Measurements from ENCODE around the gene BBS1.

The BBS1 gene

GRCh38 chr11:66488957-66489356 lies 21.5 kb upstream of the BBS1 start:
- intact Hi-C loops (cut with micrococcal nuclease), result no loop called here
- Mint-ChIP-seq H3K4me1 (ENCODE audit: low read depth) (peaks cover 5% of the 10 kb centered on the region), H3K27ac (no peak overlapping the region), H3K9me3 (no peaks in the 10 kb centered on the region), H3K27me3 (no peaks in the 10 kb centered on the region), H3K36me3 (ENCODE audit: low read depth) (peaks cover 94% of the 10 kb centered on the region), H3K4me3 (no peak overlapping the region)

- intact Hi-C loops (cut with micrococcal nuclease), result no loop called here
- H3K4me3 Mint-ChIP-seq, result no peak overlapping the region
- no peaks in the 10 kb centered on the region for H3K9me3 Mint-ChIP-seq
- H3K36me3 Mint-ChIP-seq (ENCODE audit: low read depth), result peaks cover 100% of the 10 kb centered on the region
- no peak overlapping the region for H3K27ac Mint-ChIP-seq
- peaks cover 4% of the 10 kb centered on the region for H3K4me1 Mint-ChIP-seq (ENCODE audit: low read depth)
- no peaks in the 10 kb centered on the region for H3K27me3 Mint-ChIP-seq
Measured at GRCh38 chr11:66489636-66490035, 20.8 kb upstream of the BBS1 start.

- peaks cover 100% of the 10 kb centered on the region for H3K36me3 Mint-ChIP-seq (ENCODE audit: low read depth)
- H3K27ac Mint-ChIP-seq, result no peak overlapping the region
- H3K9me3 Mint-ChIP-seq, result no peaks in the 10 kb centered on the region
- no peaks in the 10 kb centered on the region for H3K4me1 Mint-ChIP-seq (ENCODE audit: low read depth)
- no peak overlapping the region for H3K4me3 Mint-ChIP-seq
- intact Hi-C loops (cut with micrococcal nuclease), result no loop called here
- H3K27me3 Mint-ChIP-seq, result no peaks in the 10 kb centered on the region
Measured at GRCh38 chr11:66491315-66491935, 19.0 kb upstream of the BBS1 start.

- intact Hi-C loops (cut with micrococcal nuclease), result no loop called here
- H3K4me3 Mint-ChIP-seq, result no peak overlapping the region
Measured at GRCh38 chr11:66492161-66492865, 18.1 kb upstream of the BBS1 start.

GRCh38 chr11:66493130-66493529 lies 17.3 kb upstream of the BBS1 start:
- no peaks in the 10 kb centered on the region for H3K4me1 Mint-ChIP-seq (ENCODE audit: low read depth)
- no peaks in the 10 kb centered on the region for H3K9me3 Mint-ChIP-seq
- H3K27me3 Mint-ChIP-seq, result no peaks in the 10 kb centered on the region
- H3K36me3 Mint-ChIP-seq (ENCODE audit: low read depth), result peaks cover 100% of the 10 kb centered on the region
- no peak overlapping the region for H3K4me3 Mint-ChIP-seq
- no peak overlapping the region for H3K27ac Mint-ChIP-seq
- intact Hi-C loops (cut with micrococcal nuclease), result no loop called here

More at GRCh38 chr11:66492161-66492865, 18.1 kb upstream of the BBS1 start:
- Mint-ChIP-seq H3K36me3 (ENCODE audit: low read depth) (peaks cover 100% of the 10 kb centered on the region), H3K27ac (no peak overlapping the region), H3K27me3 (no peaks in the 10 kb centered on the region), H3K4me1 (ENCODE audit: low read depth) (no peaks in the 10 kb centered on the region), H3K9me3 (no peaks in the 10 kb centered on the region)

GRCh38 chr11:66494458-66494857 lies 16.0 kb upstream of the BBS1 start:
- peaks cover 100% of the 10 kb centered on the region for H3K36me3 Mint-ChIP-seq (ENCODE audit: low read depth)
- no peaks in the 10 kb centered on the region for H3K9me3 Mint-ChIP-seq
- no peak overlapping the region for H3K4me3 Mint-ChIP-seq
- H3K4me1 Mint-ChIP-seq (ENCODE audit: low read depth), result no peaks in the 10 kb centered on the region
- no peaks in the 10 kb centered on the region for H3K27me3 Mint-ChIP-seq
- no peak overlapping the region for H3K27ac Mint-ChIP-seq
- intact Hi-C loops (cut with micrococcal nuclease), result no loop called here

DNA sequence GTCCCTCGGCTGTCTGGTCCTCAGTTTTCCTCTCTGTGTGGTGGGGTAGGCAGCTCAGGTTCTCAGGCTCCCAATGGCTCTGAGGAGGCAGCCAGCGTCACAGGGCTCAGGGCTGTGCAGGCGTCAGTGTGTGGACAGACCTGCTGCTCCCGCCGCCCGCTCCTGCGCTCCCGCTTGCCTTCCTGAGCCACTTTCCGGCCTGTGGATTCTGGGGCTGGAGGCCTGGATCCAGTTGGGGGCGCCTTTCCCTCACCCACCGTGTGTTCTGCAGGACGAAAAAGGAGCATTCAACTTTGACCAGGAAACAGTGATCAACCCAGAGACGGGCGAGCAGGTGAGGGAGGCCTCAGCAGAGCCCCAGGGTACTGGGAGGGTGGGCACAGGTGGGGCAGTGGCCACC lies 15.5 kb upstream of the BBS1 start:
- H3K27ac Mint-ChIP-seq, result no peak overlapping the region
- H3K27me3 Mint-ChIP-seq, result no peaks in the 10 kb centered on the region
- intact Hi-C loops (cut with micrococcal nuclease), result no loop called here
- no peak overlapping the region for H3K4me3 Mint-ChIP-seq
- H3K36me3 Mint-ChIP-seq (ENCODE audit: low read depth), result peaks cover 100% of the 10 kb centered on the region
- no peaks in the 10 kb centered on the region for H3K4me1 Mint-ChIP-seq (ENCODE audit: low read depth)
- H3K9me3 Mint-ChIP-seq, result no peaks in the 10 kb centered on the region

GRCh38 chr11:66495401-66495854 lies 15.0 kb upstream of the BBS1 start:
- intact Hi-C loops (cut with micrococcal nuclease), result no loop called here
- no peak overlapping the region for H3K27ac Mint-ChIP-seq
- H3K4me3 Mint-ChIP-seq, result no peak overlapping the region
- no peaks in the 10 kb centered on the region for H3K9me3 Mint-ChIP-seq
- no peaks in the 10 kb centered on the region for H3K4me1 Mint-ChIP-seq (ENCODE audit: low read depth)
- H3K27me3 Mint-ChIP-seq, result no peaks in the 10 kb centered on the region
- H3K36me3 Mint-ChIP-seq (ENCODE audit: low read depth), result peaks cover 100% of the 10 kb centered on the region

GRCh38 chr11:66497206-66497605 lies 13.2 kb upstream of the BBS1 start:
- Mint-ChIP-seq H3K27me3 (no peaks in the 10 kb centered on the region), H3K9me3 (no peaks in the 10 kb centered on the region), H3K4me3 (no peak overlapping the region), H3K27ac (no peak overlapping the region), H3K36me3 (ENCODE audit: low read depth) (peaks cover 99% of the 10 kb centered on the region), H3K4me1 (ENCODE audit: low read depth) (no peaks in the 10 kb centered on the region)
- intact Hi-C loops (cut with micrococcal nuclease), result no loop called here

DNA sequence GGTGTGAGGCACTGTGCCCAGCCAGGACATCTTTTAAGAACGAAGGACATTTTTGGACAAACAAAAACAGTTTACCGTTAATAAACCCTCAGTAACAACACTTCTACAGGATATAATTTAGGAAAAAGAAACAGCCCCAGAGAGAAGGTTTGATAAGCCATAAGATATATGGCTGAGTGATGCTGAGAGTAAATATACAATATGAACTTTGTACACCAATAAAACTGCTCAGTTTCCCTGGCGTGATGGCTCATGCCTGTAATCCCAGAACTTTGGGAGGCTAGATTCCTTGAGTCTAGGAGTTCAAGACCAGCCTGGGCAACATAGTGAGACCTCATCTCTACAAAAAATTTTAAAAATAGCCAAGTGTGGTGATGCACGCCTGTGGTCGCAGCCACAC lies 11.9 kb upstream of the BBS1 start:
- H3K9me3 Mint-ChIP-seq, result no peaks in the 10 kb centered on the region
- intact Hi-C loops (cut with micrococcal nuclease), result no loop called here
- peaks cover 94% of the 10 kb centered on the region for H3K36me3 Mint-ChIP-seq (ENCODE audit: low read depth)
- no peak overlapping the region for H3K4me3 Mint-ChIP-seq
- no peaks in the 10 kb centered on the region for H3K27me3 Mint-ChIP-seq
- no peaks in the 10 kb centered on the region for H3K4me1 Mint-ChIP-seq (ENCODE audit: low read depth)
- no peak overlapping the region for H3K27ac Mint-ChIP-seq

DNA sequence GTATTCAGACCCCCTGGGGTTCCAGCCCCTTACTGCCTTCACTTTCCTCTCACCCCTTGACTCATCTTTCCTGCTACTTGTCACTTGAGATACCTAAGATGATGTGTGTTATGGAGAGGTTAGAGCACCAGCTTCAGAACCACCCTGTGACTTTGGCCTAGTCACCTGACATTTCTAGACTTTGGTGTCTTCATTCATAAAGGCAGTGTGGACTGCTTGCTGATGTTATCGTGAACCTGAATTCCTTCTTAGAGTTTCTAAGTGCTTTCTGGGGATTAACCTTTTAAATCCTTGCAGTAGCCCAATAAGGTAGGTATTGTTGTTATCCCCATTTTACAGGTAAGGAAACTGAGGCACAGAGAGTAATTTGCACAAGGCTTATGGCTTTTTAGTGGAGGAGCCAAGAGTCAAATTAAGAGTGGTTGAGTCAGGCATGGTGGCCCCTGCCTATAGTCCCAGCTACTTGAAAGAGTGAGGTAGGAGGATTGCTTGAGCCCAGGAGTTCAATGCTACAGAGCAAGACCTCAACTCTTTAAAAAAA lies 5.1 kb upstream of the BBS1 start:
- Mint-ChIP-seq H3K4me1 (ENCODE audit: low read depth) (peaks cover 17% of the 10 kb centered on the region), H3K4me3 (no peak overlapping the region), H3K27me3 (no peaks in the 10 kb centered on the region), H3K27ac (no peak overlapping the region), H3K9me3 (no peaks in the 10 kb centered on the region), H3K36me3 (ENCODE audit: low read depth) (peaks cover 83% of the 10 kb centered on the region)
- intact Hi-C loops (cut with micrococcal nuclease), result no loop called here

DNA sequence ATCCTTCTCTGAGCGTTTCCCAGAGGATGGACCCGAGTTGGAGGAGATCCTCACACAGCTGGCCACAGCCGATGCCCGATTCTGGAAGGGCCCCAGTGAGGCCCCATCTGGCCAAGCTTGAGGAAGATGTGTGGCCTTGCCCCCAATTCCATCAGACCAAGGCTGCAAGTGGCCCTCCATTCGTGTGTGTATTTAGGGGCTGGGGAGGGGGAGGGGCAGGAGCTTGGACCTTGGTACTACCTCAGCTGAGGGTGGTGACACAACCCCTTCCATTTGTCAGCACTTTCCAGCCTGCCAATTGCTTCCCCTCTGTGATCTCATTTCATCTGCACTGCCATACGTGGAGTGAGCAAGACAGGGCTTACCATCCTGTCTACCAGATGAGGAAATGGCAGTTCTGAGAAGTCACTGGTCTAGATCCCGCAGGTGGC lies 1.3 kb upstream of the BBS1 start:
- H3K4me3 Mint-ChIP-seq, result no peak overlapping the region
- peaks cover 60% of the 10 kb centered on the region for H3K36me3 Mint-ChIP-seq (ENCODE audit: low read depth)
- intact Hi-C loops (cut with micrococcal nuclease), result no loop called here
- H3K27ac Mint-ChIP-seq, result peak overlapping the region; percentile 17
- H3K27me3 Mint-ChIP-seq, result no peaks in the 10 kb centered on the region
- no peaks in the 10 kb centered on the region for H3K9me3 Mint-ChIP-seq
- H3K4me1 Mint-ChIP-seq (ENCODE audit: low read depth), result peaks cover 28% of the 10 kb centered on the region

DNA sequence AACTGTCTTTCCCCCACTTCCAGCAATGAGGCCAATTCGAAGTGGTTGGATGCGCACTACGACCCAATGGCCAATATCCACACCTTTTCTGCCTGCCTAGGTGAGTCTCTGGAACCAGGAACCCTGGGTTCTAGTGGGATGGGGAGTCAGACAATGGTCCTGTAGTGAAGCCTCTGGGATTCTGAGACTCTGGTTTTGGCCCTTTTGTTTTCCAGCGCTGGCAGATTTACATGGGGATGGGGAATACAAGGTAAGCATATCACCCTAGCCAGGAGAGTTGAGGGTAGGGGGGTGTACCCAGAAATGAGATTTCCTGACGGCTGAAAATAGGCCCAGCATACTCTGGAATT lies 530 bp downstream of the BBS1 start:
- Mint-ChIP-seq H3K36me3 (ENCODE audit: low read depth) (peaks cover 61% of the 10 kb centered on the region), H3K4me1 (ENCODE audit: low read depth) (peaks cover 28% of the 10 kb centered on the region), H3K27me3 (no peaks in the 10 kb centered on the region), H3K27ac (peak overlapping the region; percentile 67), H3K9me3 (no peaks in the 10 kb centered on the region), H3K4me3 (peak overlapping the region; percentile 89)
- intact Hi-C loops (cut with micrococcal nuclease), result no loop called here

GRCh38 chr11:66523611-66524010 lies 13.2 kb downstream of the BBS1 start:
- peaks cover 6% of the 10 kb centered on the region for H3K4me1 Mint-ChIP-seq (ENCODE audit: low read depth)
- H3K27ac Mint-ChIP-seq, result no peak overlapping the region
- H3K36me3 Mint-ChIP-seq (ENCODE audit: low read depth), result peaks cover 77% of the 10 kb centered on the region
- no peaks in the 10 kb centered on the region for H3K27me3 Mint-ChIP-seq
- intact Hi-C loops (cut with micrococcal nuclease), result no loop called here
- H3K4me3 Mint-ChIP-seq, result no peak overlapping the region
- no peaks in the 10 kb centered on the region for H3K9me3 Mint-ChIP-seq
